HG02623 (cell line): Measurements from ENCODE around the gene COL11A1.
"Not testable (repeated sequence)": the region's sequence is repeated elsewhere in the genome, so short reads cannot be mapped to it uniquely, and the experiment has no call there.

ENCODE experiments used
- ATAC-seq: cut with Tn5 transposase; IDR thresholded peaks from one replicate; pipeline ENCODE4 v1.9.1; 2021; ENCODE audit warnings: moderate library complexity; ENCODE audit not compliant: unreplicated experiment

The COL11A1 gene

GRCh38 chr1:103087256-103087655, 21.1 kb downstream of the COL11A1 start:
- no peak for ATAC-seq

- ATAC-seq: no peak
Measured at GRCh38 chr1:103084181-103084580, 24.1 kb downstream of the COL11A1 start.

GRCh38 chr1:103075316-103076000, 32.9 kb downstream of the COL11A1 start:
- no peak for ATAC-seq

- ATAC-seq: no peak
Measured at GRCh38 chr1:103074224-103074623, 34.1 kb downstream of the COL11A1 start.

- no peak for ATAC-seq
Measured at GRCh38 chr1:103069201-103069600, 39.1 kb downstream of the COL11A1 start.

DNA sequence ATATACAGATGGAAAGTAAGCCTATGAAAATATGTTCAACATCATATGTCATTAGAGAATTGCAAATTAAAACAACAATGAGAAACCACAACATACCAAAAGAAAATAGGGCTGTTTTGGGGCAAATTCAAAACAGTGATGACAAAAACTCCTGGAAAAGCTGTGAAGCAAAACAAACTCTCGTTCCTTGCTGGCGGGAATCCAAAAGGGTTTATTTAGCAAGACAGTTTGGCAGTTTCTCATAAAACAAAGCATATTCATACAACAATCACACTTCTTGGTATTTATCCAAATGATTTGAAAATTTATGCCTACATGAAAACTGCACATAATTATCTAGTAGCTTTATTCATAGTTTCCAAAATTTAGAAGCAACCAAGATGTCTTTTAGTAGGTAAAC, 44.4 kb downstream of the COL11A1 start:
- no peak for ATAC-seq

GRCh38 chr1:103058391-103058790, 49.9 kb downstream of the COL11A1 start:
- no peak for ATAC-seq

DNA sequence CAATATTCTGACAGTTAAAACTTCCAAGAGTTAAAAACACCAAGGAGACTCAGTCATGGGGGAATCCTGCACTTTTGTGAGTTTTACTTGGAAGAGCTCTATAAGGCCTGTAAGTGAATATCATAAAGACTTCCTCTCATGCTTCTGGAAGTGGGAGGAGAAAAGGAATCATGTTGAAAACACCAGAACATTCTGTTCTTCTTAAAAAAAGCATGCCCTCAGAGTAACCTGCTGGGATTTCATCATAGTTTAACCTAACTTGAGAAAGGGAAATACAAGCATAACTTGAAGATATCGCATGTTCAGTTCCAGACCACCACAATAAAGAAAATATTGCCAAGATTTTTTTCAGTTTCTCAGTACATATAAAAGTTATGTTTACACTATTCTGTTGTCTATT, 51.9 kb downstream of the COL11A1 start:
- no peak for ATAC-seq

- not testable (repeated sequence) for ATAC-seq
Measured at GRCh38 chr1:103028110-103028509, 80.2 kb downstream of the COL11A1 start.

DNA sequence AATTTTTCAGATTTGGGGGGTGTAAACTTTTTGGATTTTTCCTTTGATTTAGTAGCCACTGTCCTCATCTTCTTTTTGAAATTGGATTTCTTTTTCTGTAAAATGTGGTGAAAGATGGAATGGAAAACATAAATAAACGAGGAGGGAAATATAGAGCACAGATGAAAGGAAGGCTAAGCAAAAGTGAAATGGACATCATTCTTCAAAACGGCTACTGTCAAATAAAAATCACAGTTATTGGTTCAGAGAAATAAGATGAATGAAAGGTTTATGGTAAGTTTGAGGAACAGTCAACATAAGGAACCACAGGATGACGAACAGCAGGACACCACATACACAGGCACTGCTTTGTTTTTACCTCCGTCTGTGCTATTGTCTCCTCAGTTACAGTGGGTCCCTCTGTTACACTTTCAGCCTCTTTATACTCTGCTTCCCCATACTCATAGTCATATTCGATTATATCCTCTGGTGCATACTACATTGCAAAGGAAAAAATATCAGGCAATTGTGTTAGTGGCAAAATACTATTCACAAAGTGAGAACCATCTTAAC, 82.4 kb downstream of the COL11A1 start:
- no peak for ATAC-seq

GRCh38 chr1:103024051-103024450, 84.3 kb downstream of the COL11A1 start:
- ATAC-seq: no peak

DNA sequence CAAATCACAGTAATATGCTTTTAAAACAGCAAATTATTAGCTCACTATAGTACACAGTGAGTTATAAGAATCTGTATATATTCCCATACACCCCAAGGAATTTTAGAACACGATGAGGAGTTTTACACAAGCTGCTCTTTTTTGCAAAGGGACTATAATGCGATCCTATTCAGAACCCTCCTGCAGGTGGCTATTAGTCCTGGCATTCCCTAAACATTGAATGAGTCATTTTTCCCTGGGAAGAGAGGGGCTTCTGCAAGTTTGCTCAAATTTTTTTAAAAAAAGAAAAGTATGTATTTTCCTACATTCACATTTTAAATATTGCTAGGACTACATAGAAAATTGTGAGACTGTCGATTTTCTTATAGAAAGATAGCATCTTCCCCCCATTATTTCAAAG, 106.3 kb downstream of the COL11A1 start:
- ATAC-seq: no peak

DNA sequence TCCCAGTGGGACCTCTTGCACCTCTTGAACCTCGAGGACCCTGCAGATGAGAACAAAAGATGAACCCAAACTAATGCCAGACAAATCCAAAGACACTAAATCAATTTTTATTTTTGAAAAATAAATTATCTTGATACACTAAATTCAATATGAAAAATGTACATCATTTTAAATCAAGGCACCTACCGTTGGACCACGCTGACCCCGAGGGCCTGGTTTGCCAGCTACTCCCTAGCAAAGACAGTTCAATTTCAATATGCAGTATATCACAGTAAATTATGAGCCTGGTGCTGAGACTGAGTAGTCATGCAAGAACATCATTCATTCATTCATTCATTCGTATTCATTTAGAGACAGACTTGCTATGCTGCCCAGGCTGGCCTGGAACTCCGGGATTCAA, 129.4 kb downstream of the COL11A1 start:
- no peak for ATAC-seq

- no peak for ATAC-seq
Measured at GRCh38 chr1:102977292-102977691, 131.0 kb downstream of the COL11A1 start.

DNA sequence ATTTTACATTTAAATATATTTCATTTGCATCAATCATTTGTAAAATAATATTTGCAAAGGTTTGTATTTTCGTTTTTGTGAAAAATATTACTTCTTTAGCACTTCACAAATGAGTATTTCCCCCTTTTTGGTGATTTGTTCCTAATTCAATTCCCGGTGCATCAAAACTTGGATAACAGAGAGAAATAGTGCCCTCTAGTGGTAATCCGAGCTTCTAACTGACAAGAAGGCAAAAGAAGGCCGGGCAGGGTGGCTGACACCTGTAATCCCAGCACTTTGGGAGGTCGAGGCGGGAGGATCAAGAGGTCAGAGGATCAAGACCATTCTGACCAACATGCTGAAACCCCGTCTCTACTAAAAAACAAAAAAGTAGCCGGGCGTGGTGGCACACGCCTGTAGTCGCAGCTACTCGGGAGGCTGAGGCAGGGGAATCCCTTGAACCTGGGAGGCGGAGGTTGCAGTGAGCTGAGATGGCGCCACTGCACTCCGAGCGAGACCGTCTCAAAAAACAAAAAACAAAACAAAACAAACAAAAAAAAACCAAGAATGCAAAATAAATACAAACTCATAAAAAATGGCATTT, 137.7 kb downstream of the COL11A1 start:
- ATAC-seq: peak; percentile 74

DNA sequence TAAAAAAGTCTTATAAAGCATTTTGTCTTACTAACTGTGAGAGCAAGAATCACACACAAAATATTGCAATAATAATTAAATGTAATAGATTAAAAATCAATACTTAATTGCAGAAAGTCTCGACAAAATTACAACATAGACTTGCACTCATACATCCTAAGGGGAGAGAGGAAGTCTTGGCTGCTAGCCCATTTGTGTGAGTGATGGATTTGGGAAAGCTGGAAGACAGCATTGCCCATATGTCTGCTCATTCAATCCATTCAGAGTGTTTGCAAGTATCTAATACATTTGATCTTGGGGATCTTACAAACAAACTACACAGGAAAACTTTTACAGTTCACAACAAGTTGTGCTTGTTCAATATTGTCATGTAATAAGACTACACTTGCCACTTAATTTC, 140.5 kb downstream of the COL11A1 start:
- ATAC-seq: no peak

DNA sequence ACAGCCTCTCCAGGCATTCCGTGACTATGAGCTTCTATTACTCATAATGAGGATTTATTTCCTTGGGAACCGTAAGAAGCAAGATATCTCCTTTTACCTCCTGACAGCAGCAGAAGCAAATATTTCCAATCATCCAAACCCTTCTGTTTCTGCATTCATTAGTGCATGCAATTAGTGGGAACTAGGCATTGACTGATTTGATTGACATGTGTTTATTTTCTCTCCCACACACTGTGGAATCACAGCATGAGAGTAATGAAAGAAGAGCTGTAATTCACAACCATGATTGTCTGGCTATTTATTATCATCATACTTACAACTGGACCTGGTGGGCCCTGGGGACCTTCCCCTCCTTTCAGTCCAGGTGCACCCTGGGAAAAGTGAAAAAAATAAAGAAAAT, 146.8 kb downstream of the COL11A1 start:
- ATAC-seq: no peak

DNA sequence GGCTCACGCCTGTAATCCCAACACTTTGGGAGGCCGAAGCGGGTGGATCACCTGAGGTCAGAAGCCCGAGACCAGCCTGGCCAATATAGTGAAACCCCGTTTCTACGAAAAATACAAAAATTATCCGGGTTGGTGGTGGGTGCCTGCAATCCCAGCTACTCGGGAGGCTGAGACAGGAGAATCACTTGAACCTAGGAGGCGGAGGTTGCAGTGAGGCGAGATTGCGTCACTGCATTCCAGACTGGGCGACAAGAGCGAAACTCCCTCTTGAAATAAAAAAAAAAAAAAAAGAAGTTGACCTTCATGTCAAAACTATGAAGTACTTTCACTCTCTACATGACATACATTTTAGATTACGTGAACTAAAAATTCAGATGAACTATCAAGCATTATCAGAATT, 153.7 kb downstream of the COL11A1 start:
- no peak for ATAC-seq

GRCh38 chr1:102952400-102952799, 155.9 kb downstream of the COL11A1 start:
- ATAC-seq: no peak

DNA sequence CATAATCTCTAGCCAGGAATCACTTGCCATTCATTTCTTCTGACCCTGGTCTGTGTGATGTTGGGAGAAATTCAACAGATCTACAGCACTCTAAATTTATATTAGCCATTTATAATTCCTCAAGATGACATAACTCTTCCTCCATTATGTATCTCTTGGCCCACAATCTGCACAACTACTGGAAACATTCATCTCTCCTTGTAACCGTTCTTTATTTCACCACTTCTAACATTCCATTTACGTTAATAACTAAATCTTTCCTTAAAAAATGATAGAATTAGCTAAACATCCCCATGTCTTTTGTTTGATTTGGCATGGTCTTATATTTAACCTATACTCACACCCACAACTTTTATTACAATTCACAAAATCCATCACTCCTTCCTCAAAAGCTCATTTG, 166.0 kb downstream of the COL11A1 start:
- ATAC-seq: no peak

GRCh38 chr1:102941366-102941947, 166.9 kb downstream of the COL11A1 start:
- no peak for ATAC-seq

DNA sequence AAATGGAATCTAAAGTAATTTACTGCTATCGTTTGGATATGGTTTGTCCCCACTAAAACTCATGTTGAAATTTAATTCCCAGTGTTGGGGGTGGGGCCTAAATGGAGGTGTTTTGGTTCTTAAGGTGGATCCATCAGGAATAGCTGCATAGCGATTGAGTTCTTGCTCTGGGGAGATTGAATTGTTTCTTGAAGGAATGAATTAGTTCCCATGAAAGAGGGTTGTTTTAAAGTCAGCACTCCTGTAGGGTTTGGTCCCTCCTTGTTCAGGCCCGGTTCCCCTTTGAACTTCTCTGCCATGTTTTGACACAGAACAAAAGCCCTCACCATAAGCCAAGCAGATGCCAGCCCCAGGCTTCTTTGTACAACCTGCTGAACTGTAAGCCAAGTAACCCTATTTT, 170.9 kb downstream of the COL11A1 start:
- no peak for ATAC-seq
